Mucosa of descending colon (tissue), 3 donors: Measurements from ENCODE around the gene SPPL3. TPM values are rescaled to one million over a fixed set of nuclear protein-coding genes. Genes with fewer than 3 reads are reported as not detected.

ENCODE experiments used
- ATAC-seq: fragments of 200-7000 bp; cut with Tn5 transposase; one replicate; pipeline ENCODE4 v1.9.1; 2020; ENCODE audit warnings: mild to moderate bottlenecking, moderate library complexity
- DNase-seq, 3 donors: peaks; one replicate each; pipeline ENCODE4 v3.0.0-alpha.2; 2020
- H3K36me3 ChIP-seq: fragments of 200-600 bp; one replicate; pipeline ENCODE4 v1.8.0; 2021; ENCODE audit warnings: low read depth, mild to moderate bottlenecking
- H3K4me1 ChIP-seq: fragments of 200-600 bp; one replicate; pipeline ENCODE4 v1.8.0; 2021; ENCODE audit warnings: low read depth, mild to moderate bottlenecking
- H3K4me3 ChIP-seq: fragments of 200-600 bp; one replicate; pipeline ENCODE4 v1.8.0; 2021; ENCODE audit warnings: mild to moderate bottlenecking
- H3K9me3 ChIP-seq: fragments of 200-600 bp; one replicate; pipeline ENCODE4 v1.8.0; 2021; ENCODE audit warnings: mild to moderate bottlenecking
- intact Hi-C, 2 donors: fragments of 100-400 bp; cut with DNase I in 1 of 2; cut with micrococcal nuclease in 1 of 2; formaldehyde crosslinking; loops; one replicate each; pipeline versions ENCODE4 v1.11.0 to v1.11.1; 2022; cut with DNase I, micrococcal nuclease
- total RNA-seq, 3 donors: library from RNA; stranded (reverse); fragmentation: NEBNext Ultra II Directional in 2 of 3; extraction: Animal tissue kit (Norgen Biotek cat#: 25700) in 2 of 3; gene quantifications; one replicate each; pipeline versions ENCODE4 v1.2.1 to v1.2.4, GENCODE V29; 2021 to 2023
- TF ChIP-seq, protein P1 (sequence below): fragments of 200-600 bp; IDR thresholded peaks from one replicate; pipeline ENCODE4 v1.8.0; 2022; ENCODE audit warnings: antibody characterized with exemption, mild to moderate bottlenecking
- donor health status: DM: no; HTN: no; CAD: no; lungs with moderate emphysema.
- donor health status: DM: no; HTN: no; CAD: no.
- donor health status: DM: no; HTN: yes; CAD: no.

Gene SPPL3
- total RNA-seq, 3 donors from 2014 or later: 51.8 to 72.1 (median 65.6) TPM

GRCh38 chr12:120882055-120882555, 22.1 kb downstream of the SPPL3 start:
- Histone ChIP-seq H3K4me1 (peaks cover 9% of the 10 kb centered on the region), H3K9me3 (no peaks in the 10 kb centered on the region), H3K4me3 (no peak overlapping the region), H3K36me3 (no peaks in the 10 kb centered on the region)
- ATAC-seq (no peak), DNase-seq (no peak)
- intact Hi-C loops: no loop called here
- TF ChIP-seq, protein P1, sequence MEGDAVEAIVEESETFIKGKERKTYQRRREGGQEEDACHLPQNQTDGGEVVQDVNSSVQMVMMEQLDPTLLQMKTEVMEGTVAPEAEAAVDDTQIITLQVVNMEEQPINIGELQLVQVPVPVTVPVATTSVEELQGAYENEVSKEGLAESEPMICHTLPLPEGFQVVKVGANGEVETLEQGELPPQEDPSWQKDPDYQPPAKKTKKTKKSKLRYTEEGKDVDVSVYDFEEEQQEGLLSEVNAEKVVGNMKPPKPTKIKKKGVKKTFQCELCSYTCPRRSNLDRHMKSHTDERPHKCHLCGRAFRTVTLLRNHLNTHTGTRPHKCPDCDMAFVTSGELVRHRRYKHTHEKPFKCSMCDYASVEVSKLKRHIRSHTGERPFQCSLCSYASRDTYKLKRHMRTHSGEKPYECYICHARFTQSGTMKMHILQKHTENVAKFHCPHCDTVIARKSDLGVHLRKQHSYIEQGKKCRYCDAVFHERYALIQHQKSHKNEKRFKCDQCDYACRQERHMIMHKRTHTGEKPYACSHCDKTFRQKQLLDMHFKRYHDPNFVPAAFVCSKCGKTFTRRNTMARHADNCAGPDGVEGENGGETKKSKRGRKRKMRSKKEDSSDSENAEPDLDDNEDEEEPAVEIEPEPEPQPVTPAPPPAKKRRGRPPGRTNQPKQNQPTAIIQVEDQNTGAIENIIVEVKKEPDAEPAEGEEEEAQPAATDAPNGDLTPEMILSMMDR: no peak

GRCh38 chr12:120879718-120880300, 24.3 kb downstream of the SPPL3 start:
- no peaks in the 10 kb centered on the region for H3K36me3 ChIP-seq
- TF ChIP-seq, protein P1: no peak
- no peak for DNase-seq
- no peak for ATAC-seq
- H3K4me1 ChIP-seq: no peaks in the 10 kb centered on the region
- H3K9me3 ChIP-seq: no peaks in the 10 kb centered on the region
- H3K4me3 ChIP-seq: no peak overlapping the region
- intact Hi-C loops: no loop called here

GRCh38 chr12:120879102-120879501, 25.1 kb downstream of the SPPL3 start:
- intact Hi-C loops: no loop called here
- H3K9me3 ChIP-seq: no peaks in the 10 kb centered on the region
- no peaks in the 10 kb centered on the region for H3K4me1 ChIP-seq
- no peaks in the 10 kb centered on the region for H3K36me3 ChIP-seq
- no peak for ATAC-seq
- no peak overlapping the region for H3K4me3 ChIP-seq
- TF ChIP-seq, protein P1: no peak
- no peak for DNase-seq

- Histone ChIP-seq H3K4me1 (peaks cover 3% of the 10 kb centered on the region), H3K36me3 (no peaks in the 10 kb centered on the region), H3K9me3 (no peaks in the 10 kb centered on the region), H3K4me3 (no peak overlapping the region)
- DNase-seq: no peak
- TF ChIP-seq, protein P1: no peak
- intact Hi-C loops: no loop called here
- no peak for ATAC-seq
Observed at GRCh38 chr12:120874547-120875245, 29.5 kb downstream of the SPPL3 start.

GRCh38 chr12:120873226-120873625, 30.9 kb downstream of the SPPL3 start:
- H3K4me3 ChIP-seq: no peak overlapping the region
- no peaks in the 10 kb centered on the region for H3K9me3 ChIP-seq
- H3K4me1 ChIP-seq: peaks cover 3% of the 10 kb centered on the region
- TF ChIP-seq, protein P1: no peak
- no peaks in the 10 kb centered on the region for H3K36me3 ChIP-seq
- intact Hi-C loops: no loop called here
- no peak for DNase-seq
- no peak for ATAC-seq
